Choroid plexus epithelial cell (primary cell): ENCODE results near the gene HABP2.

ENCODE experiments used
- DNase-seq: peaks from one replicate; pipeline ENCODE4 v3.0.0-alpha.2; 2010; ENCODE audit warnings: low read depth
- H3K4me3 ChIP-seq: 2 replicates; pipeline ENCODE4 v1.5.1; 2011; ENCODE audit warnings: low read depth, mild to moderate bottlenecking, control low read depth, low read length, moderate library complexity
- CTCF ChIP-seq: conservative IDR thresholded peaks from 2 replicates; pipeline ENCODE4 v1.5.1; 2011; ENCODE audit warnings: low read depth, mild to moderate bottlenecking, control low read depth, inconsistent platforms, low read length, moderate library complexity

HABP2 gene

GRCh38 chr10:113562069-113562468, 9.2 kb downstream of the HABP2 start:
- TF ChIP-seq CTCF, result no peak

GRCh38 chr10:113562704-113563103, 9.9 kb downstream of the HABP2 start:
- H3K4me3 ChIP-seq, result no peak overlapping the region
- DNase-seq, result no peak
- TF ChIP-seq CTCF, result no peak

More at GRCh38 chr10:113562069-113562468, 9.2 kb downstream of the HABP2 start:
- no peak overlapping the region for H3K4me3 ChIP-seq
- no peak for DNase-seq

- peak; percentile 79 for DNase-seq
- peak; percentile 95 for TF ChIP-seq CTCF
- peak overlapping the region; percentile 57 for H3K4me3 ChIP-seq
Observed at GRCh38 chr10:113563306-113564088, 10.6 kb downstream of the HABP2 start.

GRCh38 chr10:113565364-113565763, 12.5 kb downstream of the HABP2 start:
- TF ChIP-seq CTCF, result no peak
- no peak overlapping the region for H3K4me3 ChIP-seq
- no peak for DNase-seq

- no peak for TF ChIP-seq CTCF
- no peak for DNase-seq
- H3K4me3 ChIP-seq, result no peak overlapping the region
Observed at GRCh38 chr10:113566888-113567287, 14.0 kb downstream of the HABP2 start.

- DNase-seq, result no peak
- no peak overlapping the region for H3K4me3 ChIP-seq
- TF ChIP-seq CTCF, result no peak
Observed at GRCh38 chr10:113569576-113569975, 16.7 kb downstream of the HABP2 start.
